Transverse colon (tissue), 4 donors: ENCODE results near the gene RNASE1. TPM values are rescaled to one million over a fixed set of nuclear protein-coding genes. Genes with fewer than 3 reads are reported as not detected.
A peak's percentile ranks its signal among the peaks of the same experiment; 100 is the strongest.
"Not testable (repeated sequence)": the region's sequence is repeated elsewhere in the genome, so short reads cannot be mapped to it uniquely, and the experiment has no call there.

Experiments used
- DNase-seq: peaks from one replicate; pipeline ENCODE4 v3.0.0-alpha.2; 2019
- H3K27ac ChIP-seq, 4 donors: fragments of 200-600 bp; sonication (generic); 2 replicates each; pipeline ENCODE4 v1.5.1; 2016 to 2018; ENCODE audit warnings: inconsistent platforms in 4 of 4
- H3K27me3 ChIP-seq: fragments of 200-600 bp; sonication (generic); 2 replicates; pipeline ENCODE4 v1.5.1; 2017; ENCODE audit warnings: inconsistent platforms
- H3K36me3 ChIP-seq, 4 donors: fragments of 200-600 bp; sonication (generic); 2 replicates each; pipeline ENCODE4 v1.5.1; 2017 to 2019; ENCODE audit warnings: inconsistent platforms in 4 of 4
- H3K4me1 ChIP-seq, 4 donors: fragments of 200-600 bp; sonication (generic); 2 replicates each; pipeline ENCODE4 v1.5.1; 2017 to 2020; ENCODE audit warnings: inconsistent platforms in 4 of 4
- H3K4me3 ChIP-seq, 4 donors: fragments of 200-600 bp; sonication (generic); 1 replicate in 1 of 4; 2 replicates in 3 of 4; pipeline versions ENCODE4 v1.5.1 to v1.6.1; 2017 to 2019; ENCODE audit warnings: inconsistent platforms in 4 of 4
- H3K9me3 ChIP-seq, 2 donors: fragments of 200-600 bp; sonication (generic); 2 replicates each; pipeline ENCODE4 v1.5.1; 2017 to 2019; ENCODE audit warnings: inconsistent platforms in 2 of 2
- EP300 ChIP-seq: sonication (generic); formaldehyde crosslinking; IDR thresholded peaks from one replicate; pipeline ENCODE4 v1.6.1; 2017; ENCODE audit warnings: antibody characterized with exemption, low read depth
- POLR2A ChIP-seq: fragments of 450-650 bp; IDR thresholded peaks from one replicate; pipeline ENCODE4 v1.6.1; 2016; ENCODE audit warnings: antibody characterized with exemption, mild to moderate bottlenecking, moderate library complexity
- POLR2AphosphoS5 ChIP-seq, 3 donors: sonication (generic); formaldehyde crosslinking; IDR thresholded peaks; one replicate each; pipeline ENCODE4 v1.6.1; 2016; ENCODE audit warnings: antibody characterized with exemption in 3 of 3
- WGBS, 2 donors: methylation state at CpG; one replicate each; pipeline ENCODE4 v1.1.5; 2018; ENCODE audit warnings: low coverage in 1 of 2; 5-methylcytosine and 5-hydroxymethylcytosine counted together
- in situ Hi-C, 4 donors: fragments of 200-750 bp; cut with MboI; loops; one replicate each; pipeline versions ENCODE4 v1.15.0 to v1.15.1; 2017; ENCODE audit warnings: low sequenced_read_pairs in 3 of 4, low pct_ligation_motif_present in 1 of 4, low pct_unique_long_range_greater_than_20kb in 1 of 4
- intact Hi-C: fragments of 100-400 bp; cut with DNase I; formaldehyde crosslinking; loops from one replicate; pipeline ENCODE4 v1.15.1; 2023; ENCODE audit warnings: low total_unique reads
- total RNA-seq, 4 donors: library from RNA; depleted of rRNA; stranded (reverse); fragments of >200 nt; gene quantifications; one replicate each; pipeline ENCODE4 v1.1.0, GENCODE V29; 2016
- TF ChIP-seq, protein P1 (sequence below), 5 experiments: fragments of 200-600 bp in 3 of 5; fragments of 450-650 bp in 2 of 5; sonication (generic) in 3 of 5; IDR thresholded peaks; 1 replicate in 2 of 5; 2 replicates in 3 of 5; pipeline ENCODE4 v1.5.1; 2016 to 2017; ENCODE audit warnings: antibody characterized with exemption in 5 of 5, inconsistent platforms in 3 of 5, mild to moderate bottlenecking in 2 of 5, moderate library complexity in 1 of 5

The RNASE1 gene
- total RNA-seq, 4 donors from 2014 or later = 96.7 to 296 (median 177) TPM

DNA sequence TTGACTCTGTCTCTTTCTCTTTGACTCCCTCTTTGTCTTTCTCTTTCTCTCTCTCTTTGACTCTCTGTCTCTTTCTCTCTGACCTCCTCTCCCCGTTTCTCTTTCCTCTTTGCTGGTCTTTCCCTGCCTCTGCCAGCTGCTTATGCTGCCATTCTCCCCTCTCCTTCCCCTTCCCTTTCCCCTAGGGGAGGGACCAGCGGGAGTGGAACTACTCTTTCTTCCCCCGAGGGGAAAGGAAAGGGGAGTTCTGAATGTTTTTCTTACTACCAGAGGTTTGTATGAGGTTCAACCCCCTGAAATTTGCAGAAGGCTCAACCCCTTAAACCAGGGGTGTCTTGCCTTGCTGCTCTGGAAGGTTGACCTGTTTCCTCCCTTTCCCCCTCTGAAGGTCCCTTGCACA is 24.7 kb upstream of the RNASE1 start:
- H3K27me3 ChIP-seq = no peaks in the 10 kb centered on the region
- intact Hi-C loops = no loop called here
- no peak for DNase-seq
- H3K4me1 ChIP-seq = no peaks in the 10 kb centered on the region
- peaks cover 5 to 7% of the 10 kb centered on the region in 2 donors for H3K9me3 ChIP-seq
- no peak overlapping the region for H3K4me3 ChIP-seq
- TF ChIP-seq EP300 = no peak
- TF ChIP-seq POLR2AphosphoS5 (IDR thresholded peaks at IDR 0.05) = no peak
- H3K27ac ChIP-seq = no peak overlapping the region
- H3K36me3 ChIP-seq = no peaks in the 10 kb centered on the region
- 62 to 90% methylated on average over 3 of the region's 3 CpGs for WGBS, 2 donors
- in situ Hi-C loops = no loop called here

DNA sequence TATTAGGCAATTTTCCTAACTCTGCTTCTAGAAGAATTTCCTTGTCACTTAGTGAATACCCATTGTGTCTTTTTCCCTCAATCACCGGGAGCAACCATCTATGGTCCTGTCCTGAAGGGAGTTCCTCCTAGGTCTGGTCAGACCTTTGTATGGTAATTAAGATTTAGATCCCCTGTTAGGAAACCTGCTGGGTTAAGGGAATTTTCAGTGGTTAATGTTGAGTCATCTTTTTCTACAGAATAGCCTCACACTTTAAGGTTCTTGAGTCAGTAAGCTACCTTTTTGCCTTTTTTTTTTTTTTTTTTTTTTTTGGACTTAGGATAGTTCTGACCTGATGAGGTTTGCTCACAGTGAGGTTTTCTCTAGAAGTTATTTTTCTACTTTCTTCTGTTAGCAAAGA is 24.0 kb upstream of the RNASE1 start:
- intact Hi-C loops, in situ Hi-C loops, H3K27ac ChIP-seq: not testable (repeated sequence)

DNA sequence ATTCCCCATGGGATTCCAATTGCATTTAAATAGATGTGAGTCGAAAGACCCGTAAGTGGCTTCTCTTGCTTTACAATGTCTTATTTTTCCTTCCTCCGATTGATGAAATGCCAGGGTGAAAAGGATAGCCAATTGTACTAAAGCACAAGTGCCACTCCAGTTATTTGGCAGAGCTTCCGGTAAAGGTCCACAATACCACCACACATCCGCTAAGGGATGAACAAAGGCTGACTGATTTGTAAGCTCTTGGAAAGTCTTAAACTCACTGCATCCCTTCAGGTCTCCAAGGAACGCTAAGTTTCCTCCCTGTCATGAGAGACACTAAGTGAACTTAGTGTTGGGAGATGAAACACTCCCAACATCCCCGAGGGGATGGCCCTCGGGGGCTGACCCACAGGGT is 21.2 kb upstream of the RNASE1 start:
- no peaks in the 10 kb centered on the region for H3K36me3 ChIP-seq
- no peak overlapping the region for H3K27ac ChIP-seq
- no peak for TF ChIP-seq POLR2AphosphoS5 (IDR thresholded peaks at IDR 0.05)
- no peaks in the 10 kb centered on the region for H3K27me3 ChIP-seq
- in situ Hi-C loops = no loop called here
- 83 to 88% methylated on average over 5 to 8 of the region's 8 CpGs for WGBS, 2 donors
- intact Hi-C loops = no loop called here
- peaks cover 5 to 7% of the 10 kb centered on the region in 2 donors for H3K9me3 ChIP-seq
- no peak for DNase-seq
- no peak overlapping the region for H3K4me3 ChIP-seq
- H3K4me1 ChIP-seq = peaks cover 0 to 11% (median 5%) of the 10 kb centered on the region in 4 donors

More for the DNA sequence above, 24.0 kb upstream of the RNASE1 start:
- not testable (repeated sequence) for H3K27me3 ChIP-seq, H3K4me3 ChIP-seq, H3K9me3 ChIP-seq, H3K4me1 ChIP-seq, H3K36me3 ChIP-seq, DNase-seq
- WGBS, 2 donors = 67 to 83% methylated on average over 1 of the region's 1 CpG

DNA sequence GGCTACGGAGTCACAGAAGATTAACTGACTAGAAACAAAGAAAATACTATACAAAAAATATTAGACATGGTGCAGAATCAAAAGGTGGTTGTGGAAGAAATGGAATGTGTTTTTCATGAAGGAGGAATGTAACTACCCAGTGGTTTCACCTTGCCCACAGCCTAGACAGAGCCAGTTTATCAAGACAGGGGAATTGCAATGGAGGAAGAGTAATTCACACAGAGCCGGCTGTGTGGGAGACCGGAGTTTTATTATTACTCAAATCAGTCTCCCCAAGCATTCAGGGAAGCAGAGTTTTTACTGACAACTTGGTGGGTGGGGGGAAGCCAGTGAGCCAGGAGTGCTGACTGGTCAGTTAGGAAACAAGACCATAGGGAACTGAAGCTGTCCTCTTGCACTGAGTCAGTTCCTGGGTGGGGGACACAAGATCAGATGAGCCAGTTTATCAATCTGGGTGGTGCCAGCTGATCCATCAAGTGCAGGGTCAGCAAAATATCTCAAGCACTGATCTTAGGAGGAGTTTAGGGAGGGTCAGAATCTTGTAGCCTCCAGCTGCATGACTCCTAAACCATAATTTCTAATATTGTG is 19.0 kb upstream of the RNASE1 start:
- H3K9me3 ChIP-seq, DNase-seq, H3K36me3 ChIP-seq, H3K4me3 ChIP-seq, in situ Hi-C loops, H3K27me3 ChIP-seq, intact Hi-C loops: not testable (repeated sequence)
- 66 to 88% methylated on average over 1 to 3 of the region's 3 CpGs for WGBS, 2 donors
- Histone ChIP-seq H3K4me1 (peaks cover 0 to 11% (median 5%) of the 10 kb centered on the region in 4 donors), H3K27ac (peak overlapping the region; percentile 41 to 72 (median 49))

DNA sequence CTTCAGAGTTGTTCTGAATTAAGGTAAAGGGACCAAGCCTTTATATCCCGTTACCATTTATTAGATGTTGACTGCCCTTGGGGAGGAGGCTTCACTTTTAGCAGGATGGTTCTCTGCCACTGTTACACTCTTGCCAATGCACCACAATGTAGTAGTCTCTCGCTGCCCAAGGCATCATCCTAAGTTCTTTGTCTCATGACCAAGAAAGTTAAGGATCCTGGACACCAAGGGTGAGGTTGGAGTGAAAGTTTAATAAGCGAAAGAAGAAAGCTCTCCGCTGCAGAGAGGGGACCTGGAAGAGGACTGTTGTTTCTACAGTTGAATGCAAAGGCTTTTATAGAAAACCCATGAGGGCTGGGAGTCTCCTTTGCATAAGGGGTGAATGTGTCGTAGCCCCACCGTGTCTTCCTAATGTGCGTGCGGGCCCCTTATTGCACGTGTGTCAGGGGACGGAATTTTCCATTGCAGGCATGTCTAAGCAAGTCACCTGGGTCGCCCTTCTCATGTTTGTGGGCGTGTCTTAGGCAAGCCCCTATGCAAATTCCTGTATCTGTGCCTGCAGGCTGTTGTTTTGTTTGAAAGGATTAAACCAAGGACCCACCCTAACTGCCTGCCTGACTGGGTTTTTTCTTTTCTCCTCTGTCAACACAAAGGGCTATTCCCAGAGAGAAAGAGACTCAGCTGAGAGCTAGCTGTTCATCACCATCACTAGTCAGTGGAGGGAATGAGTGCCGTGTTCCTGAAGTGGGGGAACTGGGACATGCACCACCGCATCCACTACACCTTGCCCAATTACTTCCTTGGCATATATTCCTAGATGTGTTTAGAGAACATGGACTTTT is 17.6 kb upstream of the RNASE1 start:
- intact Hi-C loops = no loop called here
- no peak overlapping the region for H3K4me3 ChIP-seq
- in situ Hi-C loops = no loop called here
- peaks cover 0 to 11% (median 5%) of the 10 kb centered on the region in 4 donors for H3K4me1 ChIP-seq
- 75% methylated on average over 14 of the region's 14 CpGs; no CpG with 5 or more reads in 1 of the 2 donors for WGBS, 2 donors
- no peaks in the 10 kb centered on the region for H3K27me3 ChIP-seq
- no peaks in the 10 kb centered on the region for H3K36me3 ChIP-seq
- H3K27ac ChIP-seq = peak overlapping the region in 3 of 4 donors; percentile 45 to 72 (median 53)
- H3K9me3 ChIP-seq = no peaks in the 10 kb centered on the region
- peak; percentile 18 for DNase-seq
- TF ChIP-seq, protein P1, sequence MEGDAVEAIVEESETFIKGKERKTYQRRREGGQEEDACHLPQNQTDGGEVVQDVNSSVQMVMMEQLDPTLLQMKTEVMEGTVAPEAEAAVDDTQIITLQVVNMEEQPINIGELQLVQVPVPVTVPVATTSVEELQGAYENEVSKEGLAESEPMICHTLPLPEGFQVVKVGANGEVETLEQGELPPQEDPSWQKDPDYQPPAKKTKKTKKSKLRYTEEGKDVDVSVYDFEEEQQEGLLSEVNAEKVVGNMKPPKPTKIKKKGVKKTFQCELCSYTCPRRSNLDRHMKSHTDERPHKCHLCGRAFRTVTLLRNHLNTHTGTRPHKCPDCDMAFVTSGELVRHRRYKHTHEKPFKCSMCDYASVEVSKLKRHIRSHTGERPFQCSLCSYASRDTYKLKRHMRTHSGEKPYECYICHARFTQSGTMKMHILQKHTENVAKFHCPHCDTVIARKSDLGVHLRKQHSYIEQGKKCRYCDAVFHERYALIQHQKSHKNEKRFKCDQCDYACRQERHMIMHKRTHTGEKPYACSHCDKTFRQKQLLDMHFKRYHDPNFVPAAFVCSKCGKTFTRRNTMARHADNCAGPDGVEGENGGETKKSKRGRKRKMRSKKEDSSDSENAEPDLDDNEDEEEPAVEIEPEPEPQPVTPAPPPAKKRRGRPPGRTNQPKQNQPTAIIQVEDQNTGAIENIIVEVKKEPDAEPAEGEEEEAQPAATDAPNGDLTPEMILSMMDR (IDR thresholded peaks at IDR 0.05) = no peak
- TF ChIP-seq EP300 = no peak
- no peak for TF ChIP-seq POLR2AphosphoS5 (IDR thresholded peaks at IDR 0.05)
- no peak for TF ChIP-seq POLR2A

DNA sequence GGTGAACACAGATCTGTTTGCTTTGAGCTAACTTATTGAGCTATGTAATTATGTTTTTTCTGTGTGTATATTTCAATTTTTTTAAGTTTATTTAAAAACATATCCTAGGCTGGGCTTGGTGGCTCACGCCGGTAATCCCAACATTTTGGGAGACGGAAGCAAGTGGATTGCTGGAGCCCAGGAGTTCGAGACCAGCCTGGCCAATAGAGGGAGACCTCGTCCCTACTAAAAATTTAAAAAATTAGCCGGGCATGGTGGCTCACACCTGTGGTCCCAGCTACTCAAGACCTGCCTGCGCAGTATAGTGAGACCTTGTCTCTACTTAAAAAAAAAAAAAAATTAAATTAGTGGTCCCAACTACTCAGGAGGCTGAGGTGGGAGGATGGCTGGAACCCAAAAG is 16.2 kb upstream of the RNASE1 start:
- DNase-seq = no peak
- in situ Hi-C loops = no loop called here
- Histone ChIP-seq H3K4me3 (no peak overlapping the region), H3K27ac (no peak overlapping the region), H3K36me3 (no peaks in the 10 kb centered on the region), H3K27me3 (no peaks in the 10 kb centered on the region), H3K4me1 (peaks cover 4 to 18% (median 5%) of the 10 kb centered on the region in 4 donors), H3K9me3 (no peaks in the 10 kb centered on the region)
- intact Hi-C loops = no loop called here
- TF ChIP-seq EP300 (no peak), POLR2A (no peak)
- TF ChIP-seq, protein P1 (IDR thresholded peaks at IDR 0.05) = peak in 2 of 5 experiments; percentile 23 to 32
- WGBS, 2 donors = 30 to 87% methylated on average over 2 to 7 of the region's 7 CpGs

DNA sequence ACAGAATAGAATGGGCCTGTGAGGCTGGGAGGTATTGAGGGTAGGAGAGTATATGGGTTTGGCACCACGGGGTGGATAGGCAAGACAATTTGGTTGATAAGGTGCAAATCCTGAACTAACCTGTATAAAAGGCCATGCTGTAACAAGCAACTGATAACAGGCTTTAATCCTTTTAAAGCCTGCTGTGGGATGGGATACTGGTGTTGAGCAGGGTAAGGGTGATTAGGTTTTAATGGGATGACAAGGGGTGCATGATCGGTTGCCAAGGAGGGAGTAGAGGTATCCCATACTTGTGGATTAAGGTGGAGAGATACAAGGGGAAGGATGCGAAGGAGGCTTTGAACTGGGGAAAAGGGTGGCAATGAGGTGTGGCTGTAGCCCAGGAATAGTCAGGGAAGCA is 13.3 kb upstream of the RNASE1 start:
- H3K27me3 ChIP-seq, H3K36me3 ChIP-seq, H3K4me3 ChIP-seq, DNase-seq, H3K27ac ChIP-seq, intact Hi-C loops, H3K9me3 ChIP-seq, in situ Hi-C loops: not testable (repeated sequence)
- WGBS, 2 donors = 71 to 85% methylated on average over 2 to 3 of the region's 3 CpGs
- H3K4me1 ChIP-seq = peaks cover 2 to 39% (median 17%) of the 10 kb centered on the region in 4 donors
